A549 (cell line): ENCODE data around the gene ZNF316.

Source experiments
- CEBPB ChIP-seq, 2 experiments: fragments of >200 bp in 1 of 2; sonication (Bioruptor Twin) in 1 of 2; formaldehyde crosslinking in 1 of 2; IDR thresholded peaks; 2 replicates each; pipeline ENCODE4 v1.6.1; 2012 to 2016
- CHD2 ChIP-seq: fragments of 150-350 bp; IDR thresholded peaks from 2 replicates; pipeline ENCODE4 v1.6.1; 2014; ENCODE audit warnings: low read length; ENCODE audit not compliant: partially characterized antibody
- ELK1 ChIP-seq: fragments of 150-350 bp; IDR thresholded peaks from 2 replicates; pipeline ENCODE4 v1.6.1; 2014; ENCODE audit warnings: low read depth, mild to moderate bottlenecking, low read length
- FOSL2 ChIP-seq, 2 experiments: fragments of 450-650 bp in 1 of 2; fragments of >200 bp in 1 of 2; sonication (Bioruptor Twin) in 1 of 2; formaldehyde crosslinking; IDR thresholded peaks; 2 replicates each; pipeline versions ENCODE4 v1.5.0 to v1.6.1; 2016 to 2020; ENCODE audit warnings: mild to moderate bottlenecking in 1 of 2, moderate library complexity in 1 of 2
- HOXB5 ChIP-seq: fragments of 250-450 bp; sonication (Bioruptor Pico); IDR thresholded peaks from 2 replicates; pipeline ENCODE4 v1.5.0; 2020; ENCODE audit warnings: mild to moderate bottlenecking, moderate library complexity
- KDM5A ChIP-seq: fragments of 200-600 bp; sonication (generic); IDR thresholded peaks from 2 replicates; pipeline ENCODE4 v1.6.1; 2016; ENCODE audit warnings: antibody characterized with exemption, mild to moderate bottlenecking
- MYC ChIP-seq: IDR thresholded peaks from 2 replicates; pipeline ENCODE4 v1.6.1; 2012; ENCODE audit warnings: mild to moderate bottlenecking, inconsistent platforms, low read length, improper control_type of control experiment, borderline replicate concordance
- POLR2A ChIP-seq: IDR thresholded peaks from 2 replicates; pipeline ENCODE4 v1.6.1; 2012; ENCODE audit warnings: mild to moderate bottlenecking, low read length
- REST ChIP-seq: fragments of 200-600 bp; sonication (generic); IDR thresholded peaks from 2 replicates; pipeline ENCODE4 v1.6.1; 2016; ENCODE audit warnings: antibody characterized with exemption, mild to moderate bottlenecking, moderate library complexity
- SMC3 ChIP-seq: fragments of >200 bp; sonication (Bioruptor Twin); formaldehyde crosslinking; IDR thresholded peaks from 3 replicates; pipeline ENCODE4 v1.6.1; 2018; ENCODE audit warnings: inconsistent platforms
- TFCP2L1 ChIP-seq: fragments of 250-450 bp; sonication (Bioruptor Pico); IDR thresholded peaks from 2 replicates; pipeline ENCODE4 v1.5.0; 2021; ENCODE audit warnings: mild to moderate bottlenecking
- ZSCAN20 ChIP-seq: fragments of 250-450 bp; sonication (Bioruptor Pico); IDR thresholded peaks from 2 replicates; pipeline ENCODE4 v1.8.0; 2022; ENCODE audit warnings: mild to moderate bottlenecking, moderate library complexity
- TF ChIP-seq, protein P1 (sequence below): fragments of >200 bp; sonication (Bioruptor Twin); formaldehyde crosslinking; IDR thresholded peaks from 3 replicates; pipeline ENCODE4 v1.5.1; 2016
- TF ChIP-seq, protein P2 (sequence below): IDR thresholded peaks from 2 replicates; pipeline ENCODE4 v1.6.1; 2012

DNA sequence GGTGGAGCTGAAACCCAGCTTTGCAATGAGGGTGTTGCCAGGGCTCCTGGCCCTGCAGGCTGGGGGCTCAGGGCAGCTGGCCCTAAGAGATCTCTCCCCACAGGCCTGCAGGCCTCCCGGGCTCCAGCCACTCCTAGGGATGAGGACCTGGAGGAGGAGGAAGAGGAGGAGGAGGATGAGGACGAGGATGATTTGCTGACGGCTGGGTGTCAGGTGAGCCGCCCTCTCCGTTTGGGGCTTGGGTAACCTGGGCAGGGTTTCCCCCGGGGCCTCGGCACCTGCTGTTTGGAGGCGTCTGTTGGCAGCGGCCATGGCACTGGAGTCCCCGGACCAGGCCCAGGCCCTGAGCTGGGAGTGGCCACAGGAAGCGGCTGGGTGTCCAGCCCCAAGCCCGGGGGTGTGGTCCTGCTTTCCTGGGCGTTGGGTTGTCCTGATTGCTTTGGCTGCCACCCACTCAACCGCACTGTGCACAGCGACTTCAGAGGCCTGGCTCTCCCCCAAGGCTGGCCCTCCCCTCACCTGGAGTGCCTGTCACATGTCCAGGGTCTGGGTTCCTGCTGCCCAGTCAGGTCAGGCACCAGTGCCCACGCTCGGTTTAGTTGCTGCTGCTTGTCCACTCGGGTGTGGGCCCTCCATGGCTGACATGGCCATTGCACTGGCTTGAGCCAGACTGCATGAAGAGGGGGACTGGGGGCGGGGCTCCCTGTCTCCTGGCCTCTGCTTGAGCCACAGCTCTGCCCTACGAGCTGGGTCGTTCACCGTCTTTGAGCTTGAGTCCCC, 5.9 kb downstream of the ZNF316 start:
- TF ChIP-seq, protein P1, sequence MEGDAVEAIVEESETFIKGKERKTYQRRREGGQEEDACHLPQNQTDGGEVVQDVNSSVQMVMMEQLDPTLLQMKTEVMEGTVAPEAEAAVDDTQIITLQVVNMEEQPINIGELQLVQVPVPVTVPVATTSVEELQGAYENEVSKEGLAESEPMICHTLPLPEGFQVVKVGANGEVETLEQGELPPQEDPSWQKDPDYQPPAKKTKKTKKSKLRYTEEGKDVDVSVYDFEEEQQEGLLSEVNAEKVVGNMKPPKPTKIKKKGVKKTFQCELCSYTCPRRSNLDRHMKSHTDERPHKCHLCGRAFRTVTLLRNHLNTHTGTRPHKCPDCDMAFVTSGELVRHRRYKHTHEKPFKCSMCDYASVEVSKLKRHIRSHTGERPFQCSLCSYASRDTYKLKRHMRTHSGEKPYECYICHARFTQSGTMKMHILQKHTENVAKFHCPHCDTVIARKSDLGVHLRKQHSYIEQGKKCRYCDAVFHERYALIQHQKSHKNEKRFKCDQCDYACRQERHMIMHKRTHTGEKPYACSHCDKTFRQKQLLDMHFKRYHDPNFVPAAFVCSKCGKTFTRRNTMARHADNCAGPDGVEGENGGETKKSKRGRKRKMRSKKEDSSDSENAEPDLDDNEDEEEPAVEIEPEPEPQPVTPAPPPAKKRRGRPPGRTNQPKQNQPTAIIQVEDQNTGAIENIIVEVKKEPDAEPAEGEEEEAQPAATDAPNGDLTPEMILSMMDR: no peak
- TF ChIP-seq TFCP2L1 (CRISPR knock-in tag) (no peak), POLR2A (no peak), CEBPB (IDR thresholded peaks at IDR 0.05) (no peak), ELK1 (no peak), MYC (no peak), HOXB5 (CRISPR knock-in tag) (no peak), KDM5A (no peak), FOSL2 (IDR thresholded peaks at IDR 0.05) (no peak), FOSL2 (CRISPR knock-in tag; IDR thresholded peaks at IDR 0.05) (no peak), CHD2 (no peak), ZSCAN20 (CRISPR knock-in tag) (no peak), SMC3 (no peak), REST (no peak)
- TF ChIP-seq, protein P2, sequence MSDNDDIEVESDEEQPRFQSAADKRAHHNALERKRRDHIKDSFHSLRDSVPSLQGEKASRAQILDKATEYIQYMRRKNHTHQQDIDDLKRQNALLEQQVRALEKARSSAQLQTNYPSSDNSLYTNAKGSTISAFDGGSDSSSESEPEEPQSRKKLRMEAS: no peak
